GDM1 (cell line): ENCODE data around the gene RHBDF2.

Experiments used
- DNase-seq: peaks from one replicate; lab custom pipeline; 2025; lab: John Stamatoyannopoulos, UW

The RHBDF2 gene

GRCh38 chr17:76461765-76462555 lies 39.3 kb downstream of the RHBDF2 start:
- no peak for DNase-seq

- DNase-seq = no peak
Measured at GRCh38 chr17:76459674-76460073, 41.5 kb downstream of the RHBDF2 start.

GRCh38 chr17:76458580-76459490 lies 42.4 kb downstream of the RHBDF2 start:
- no peak for DNase-seq

- DNase-seq = no peak
Measured at GRCh38 chr17:76453431-76453743, 47.8 kb downstream of the RHBDF2 start.

GRCh38 chr17:76452660-76453430 lies 48.4 kb downstream of the RHBDF2 start, which contains the start of gene UBE2O:
Gene UBE2O, minus strand, starts transcription at chr17:76453152. Its CDS starts 11 bp downstream, at chr17:76453141.
- DNase-seq = peak; percentile 87

GRCh38 chr17:76452127-76452659 lies 49.0 kb downstream of the RHBDF2 start:
- no peak for DNase-seq

GRCh38 chr17:76451506-76451905 lies 49.7 kb downstream of the RHBDF2 start:
- no peak for DNase-seq

- DNase-seq = no peak
Measured at GRCh38 chr17:76449126-76449525, 52.1 kb downstream of the RHBDF2 start.

- DNase-seq = no peak
Measured at GRCh38 chr17:76447931-76448652, 53.1 kb downstream of the RHBDF2 start.

GRCh38 chr17:76446449-76447231 lies 54.6 kb downstream of the RHBDF2 start:
- no peak for DNase-seq

GRCh38 chr17:76445697-76446448 lies 55.4 kb downstream of the RHBDF2 start:
- DNase-seq = no peak

- no peak for DNase-seq
Measured at GRCh38 chr17:76444518-76445311, 56.5 kb downstream of the RHBDF2 start.

GRCh38 chr17:76442341-76443338 lies 58.6 kb downstream of the RHBDF2 start:
- DNase-seq = no peak

GRCh38 chr17:76441686-76442340 lies 59.4 kb downstream of the RHBDF2 start:
- no peak for DNase-seq

- no peak for DNase-seq
Measured at GRCh38 chr17:76440751-76441362, 60.4 kb downstream of the RHBDF2 start.

- DNase-seq = no peak
Measured at GRCh38 chr17:76439314-76439928, 61.8 kb downstream of the RHBDF2 start.
